H9 (cell line): ENCODE measurements around the gene KLHL13. TPM values are rescaled to one million over a fixed set of nuclear protein-coding genes. Genes with fewer than 3 reads are reported as not detected.

Experiments
- DNase-seq: peaks from one replicate; pipeline ENCODE4 v3.0.0-alpha.2; 2017
- H2AFZ ChIP-seq: one replicate; pipeline ENCODE4 v1.6.1; 2013; ENCODE audit warnings: mild to moderate bottlenecking, low read length, control low read depth, moderate library complexity
- H2AK5ac ChIP-seq: 2 replicates; pipeline ENCODE4 v1.6.1; 2013; ENCODE audit warnings: low read length, control low read depth, mixed read lengths; ENCODE audit not compliant: insufficient read length
- H2BK120ac ChIP-seq: one replicate; pipeline ENCODE4 v1.6.1; 2013; ENCODE audit warnings: low read depth, mild to moderate bottlenecking, low read length, control low read depth, inconsistent platforms; ENCODE audit not compliant: poor library complexity, severe bottlenecking
- H2BK12ac ChIP-seq: 2 replicates; pipeline ENCODE4 v1.6.1; 2013; ENCODE audit warnings: low read length, control low read depth, mixed read lengths, low read depth; ENCODE audit not compliant: insufficient read length
- H2BK15ac ChIP-seq: 2 replicates; pipeline ENCODE4 v1.6.1; 2013; ENCODE audit warnings: low read depth, low read length, control low read depth
- H2BK20ac ChIP-seq: one replicate; pipeline ENCODE4 v1.6.1; 2013; ENCODE audit warnings: low read depth, mild to moderate bottlenecking, low read length, control low read depth, inconsistent platforms; ENCODE audit not compliant: poor library complexity, severe bottlenecking
- H2BK5ac ChIP-seq: 2 replicates; pipeline ENCODE4 v1.6.1; 2013; ENCODE audit warnings: low read length, control low read depth, mixed read lengths; ENCODE audit not compliant: insufficient read length
- H3K14ac ChIP-seq: 2 replicates; pipeline ENCODE4 v1.6.1; 2013; ENCODE audit warnings: low read length, control low read depth; ENCODE audit not compliant: insufficient read depth
- H3K18ac ChIP-seq: 2 replicates; pipeline ENCODE4 v1.6.1; 2013; ENCODE audit warnings: low read depth, mild to moderate bottlenecking, mixed read lengths, low read length, control low read depth; ENCODE audit not compliant: insufficient read length
- H3K23ac ChIP-seq: 2 replicates; pipeline ENCODE4 v1.6.1; 2013; ENCODE audit warnings: low read length, control low read depth, mixed read lengths, low read depth; ENCODE audit not compliant: insufficient read length
- H3K23me2 ChIP-seq: 2 replicates; pipeline ENCODE4 v1.6.1; 2013; ENCODE audit warnings: low read depth, mild to moderate bottlenecking, mixed read lengths, low read length, control low read depth; ENCODE audit not compliant: insufficient read length, poor library complexity, severe bottlenecking
- H3K27ac ChIP-seq: 2 replicates; pipeline ENCODE4 v1.5.1; 2013; ENCODE audit warnings: low read length, control low read depth, mixed read lengths, low read depth; ENCODE audit not compliant: insufficient read length
- H3K27me3 ChIP-seq: 2 replicates; pipeline ENCODE4 v1.6.1; 2013; ENCODE audit warnings: low read length, control low read depth, inconsistent platforms; ENCODE audit not compliant: insufficient read depth
- H3K4ac ChIP-seq: 2 replicates; pipeline ENCODE4 v1.6.1; 2013; ENCODE audit warnings: low read depth, mild to moderate bottlenecking, control low read depth, inconsistent platforms, low read length, moderate library complexity
- H3K4me1 ChIP-seq: 2 replicates; pipeline ENCODE4 v1.6.1; 2013; ENCODE audit warnings: low read length, control low read depth, inconsistent platforms; ENCODE audit not compliant: insufficient read depth
- H3K4me2 ChIP-seq: 2 replicates; pipeline ENCODE4 v1.6.1; 2013; ENCODE audit warnings: low read length, control low read depth, mixed read lengths; ENCODE audit not compliant: insufficient read length, insufficient read depth
- H3K56ac ChIP-seq: 2 replicates; pipeline ENCODE4 v1.6.1; 2013; ENCODE audit warnings: low read depth, mild to moderate bottlenecking, mixed read lengths, low read length, control low read depth; ENCODE audit not compliant: insufficient read length
- H3K79me1 ChIP-seq: 2 replicates; pipeline ENCODE4 v1.6.1; 2013; ENCODE audit warnings: low read depth, mild to moderate bottlenecking, moderate library complexity, low read length, control low read depth, inconsistent platforms; ENCODE audit not compliant: insufficient read depth, poor library complexity, severe bottlenecking
- H3K79me2 ChIP-seq: 2 replicates; pipeline ENCODE4 v1.6.1; 2013; ENCODE audit warnings: low read length, control low read depth, inconsistent platforms; ENCODE audit not compliant: insufficient read depth
- H3K9ac ChIP-seq: 2 replicates; pipeline ENCODE4 v1.6.1; 2013; ENCODE audit warnings: low read length, control low read depth, mixed read lengths; ENCODE audit not compliant: insufficient read length; ENCODE audit errors: extremely low read depth
- H3K9me3 ChIP-seq: one replicate; pipeline ENCODE4 v1.6.1; 2013; ENCODE audit warnings: low read depth, low read length, inconsistent platforms; ENCODE audit not compliant: control insufficient read depth
- H3T11ph ChIP-seq: one replicate; pipeline ENCODE4 v1.6.1; 2013; ENCODE audit warnings: mild to moderate bottlenecking, low read length, control low read depth, inconsistent platforms
- H4K20me1 ChIP-seq: one replicate; pipeline ENCODE4 v1.6.1; 2013; ENCODE audit not compliant: control insufficient read depth, insufficient read length, insufficient read depth
- H4K5ac ChIP-seq: 2 replicates; pipeline ENCODE4 v1.6.1; 2013; ENCODE audit warnings: low read depth, mild to moderate bottlenecking, mixed read lengths, low read length, control low read depth; ENCODE audit not compliant: insufficient read length
- H4K8ac ChIP-seq: replicated peaks from 2 replicates; pipeline ENCODE4 v1.6.1; 2013; ENCODE audit warnings: low read length, control low read depth, mixed read lengths, low read depth; ENCODE audit not compliant: insufficient read length
- H4K91ac ChIP-seq: 2 replicates; pipeline ENCODE4 v1.6.1; 2013; ENCODE audit warnings: low read depth, mild to moderate bottlenecking, moderate library complexity, mixed read lengths, low read length, control low read depth; ENCODE audit not compliant: insufficient read length
- H3K27ac Mint-ChIP-seq, 3 experiments: 2 replicates in 2 of 3; 3 replicates in 1 of 3; pipeline ENCODE4 v1.8.0; 2020 to 2021; ENCODE audit warnings: mixed read lengths in 3 of 3, mild to moderate bottlenecking in 1 of 3, moderate library complexity in 1 of 3
- H3K27me3 Mint-ChIP-seq: 2 replicates; pipeline ENCODE4 v1.8.0; 2021; ENCODE audit warnings: low read depth, mild to moderate bottlenecking, moderate library complexity, mixed read lengths
- H3K36me3 Mint-ChIP-seq, 3 experiments: 2 replicates in 2 of 3; 3 replicates in 1 of 3; pipeline ENCODE4 v1.8.0; 2020 to 2021; ENCODE audit warnings: low read depth in 3 of 3, mixed read lengths in 3 of 3; ENCODE audit not compliant: insufficient read depth in 1 of 3
- H3K4me1 Mint-ChIP-seq, 2 experiments: 2 replicates each; pipeline ENCODE4 v1.8.0; 2020; ENCODE audit warnings: mixed read lengths in 2 of 2
- H3K4me3 Mint-ChIP-seq, 2 experiments: 2 replicates in 1 of 2; 3 replicates in 1 of 2; pipeline ENCODE4 v1.8.0; 2020 to 2021; ENCODE audit warnings: mild to moderate bottlenecking in 2 of 2, mixed read lengths in 2 of 2, moderate library complexity in 1 of 2
- H3K9me3 Mint-ChIP-seq, 2 experiments: 2 replicates in 1 of 2; 3 replicates in 1 of 2; pipeline ENCODE4 v1.8.0; 2020; ENCODE audit warnings: mild to moderate bottlenecking in 2 of 2, mixed read lengths in 2 of 2, moderate library complexity in 1 of 2
- CTCF ChIP-seq: fragments of 200-600 bp; sonication (generic); conservative IDR thresholded peaks from 3 replicates; pipeline ENCODE4 v1.8.0; 2021; ENCODE audit warnings: antibody characterized with exemption, mild to moderate bottlenecking
- total RNA-seq: library from RNA; stranded (reverse); gene quantifications from 2 replicates; pipeline ENCODE4 v1.2.1, GENCODE V29; 2021

Gene KLHL13
- total RNA-seq, 1 experiment from 2014 or later = 4.1 TPM

- H3K27me3 ChIP-seq = no peaks in the 10 kb centered on the region
- no peak overlapping the region for H4K8ac ChIP-seq
- no peak overlapping the region for H2AK5ac ChIP-seq
- no peaks in the 10 kb centered on the region for H3K79me2 ChIP-seq
- Mint-ChIP-seq H3K27me3 (no peaks in the 10 kb centered on the region), H3K27ac (no peak overlapping the region), H3K36me3 (no peaks in the 10 kb centered on the region; a peak in 1 of 7 replicates), H3K4me3 (no peak overlapping the region), H3K4me1 (peaks cover 16 to 23% of the 10 kb centered on the region in 2 experiments), H3K9me3 (peaks cover 7 to 50% of the 10 kb centered on the region in 2 experiments)
- H2BK120ac ChIP-seq = no peak overlapping the region
- no peak for TF ChIP-seq CTCF
- no peak overlapping the region for H2AFZ ChIP-seq
- H3K79me1 ChIP-seq = no peaks in the 10 kb centered on the region
- no peak overlapping the region for H2BK20ac ChIP-seq
- no peak overlapping the region for H3T11ph ChIP-seq
- no peaks in the 10 kb centered on the region for H3K9me3 ChIP-seq
- no peak overlapping the region for H2BK5ac ChIP-seq
- H3K9ac ChIP-seq = no peak overlapping the region
- no peak overlapping the region for H3K14ac ChIP-seq
- H3K56ac ChIP-seq = no peak overlapping the region
- no peak overlapping the region for H3K4me2 ChIP-seq
- no peak for DNase-seq
- H3K4ac ChIP-seq = no peak overlapping the region
- H2BK15ac ChIP-seq = no peak overlapping the region
- H3K18ac ChIP-seq = no peak overlapping the region
- H4K91ac ChIP-seq = no peak overlapping the region
- no peak overlapping the region for H3K23ac ChIP-seq
- no peaks in the 10 kb centered on the region for H3K23me2 ChIP-seq
- H2BK12ac ChIP-seq = no peak overlapping the region
- no peak overlapping the region for H4K5ac ChIP-seq
- H4K20me1 ChIP-seq = no peaks in the 10 kb centered on the region
- no peak overlapping the region for H3K27ac ChIP-seq
- peaks cover 4% of the 10 kb centered on the region; the same call in 1 of the 2 replicates for H3K4me1 ChIP-seq
Observed at GRCh38 chrX:117969328-117969727, 147.3 kb downstream of the KLHL13 start.
